Measurements from ENCODE around the gene MDH2.
A peak's percentile ranks its signal among the peaks of the same experiment; 100 is the strongest.
"Not testable (repeated sequence)": the region's sequence is repeated elsewhere in the genome, so short reads cannot be mapped to it uniquely, and the experiment has no call there.

Gene MDH2

GRCh38 chr7:76047811-76048667, at the start of gene MDH2, which contains the start of gene STYXL1:
TSS of gene MDH2 (plus strand) at chr7:76048106. CDS start at chr7:76048161, 55 bp downstream.
TSS of gene STYXL1 (minus strand) at chr7:76048000. CDS start at chr7:76030523, 17,477 bp downstream.
- peak; percentile 94 for DNase-seq (ENCODE audit: low spot score)

- no peak for DNase-seq (ENCODE audit: low spot score)
These were observed 47.3 kb upstream of the MDH2 start for GRCh38 chr7:76000566-76000965.

GRCh38 chr7:76002139-76002538, 45.8 kb upstream of the MDH2 start:
- DNase-seq (ENCODE audit: low spot score), result no peak

- no peak for DNase-seq (ENCODE audit: low spot score)
These were observed 45.1 kb upstream of the MDH2 start for GRCh38 chr7:76002822-76003221.

- DNase-seq (ENCODE audit: low spot score), result no peak
These were observed 44.6 kb upstream of the MDH2 start for GRCh38 chr7:76003351-76003750.

GRCh38 chr7:76005004-76005403, 42.9 kb upstream of the MDH2 start:
- DNase-seq (ENCODE audit: low spot score), result not testable (repeated sequence)

GRCh38 chr7:76008156-76008687, 39.7 kb upstream of the MDH2 start:
- no peak for DNase-seq (ENCODE audit: low spot score)

- no peak for DNase-seq (ENCODE audit: low spot score)
These were observed 38.0 kb upstream of the MDH2 start for GRCh38 chr7:76009672-76010600.

- no peak for DNase-seq (ENCODE audit: low spot score)
These were observed 36.5 kb upstream of the MDH2 start for GRCh38 chr7:76011442-76011861.

- no peak for DNase-seq (ENCODE audit: low spot score)
These were observed 31.5 kb upstream of the MDH2 start for GRCh38 chr7:76016191-76016947.

GRCh38 chr7:76018520-76018919, 29.4 kb upstream of the MDH2 start:
- DNase-seq (ENCODE audit: low spot score), result not testable (repeated sequence)

GRCh38 chr7:76020031-76020714, 27.7 kb upstream of the MDH2 start:
- DNase-seq (ENCODE audit: low spot score), result peak; percentile 72

GRCh38 chr7:76022026-76022780, 25.7 kb upstream of the MDH2 start:
- no peak for DNase-seq (ENCODE audit: low spot score)

GRCh38 chr7:76023002-76023401, 24.9 kb upstream of the MDH2 start:
- no peak for DNase-seq (ENCODE audit: low spot score)

- DNase-seq (ENCODE audit: low spot score), result not testable (repeated sequence)
These were observed 18.2 kb upstream of the MDH2 start for GRCh38 chr7:76029682-76030081.

GRCh38 chr7:76031964-76032363, 15.9 kb upstream of the MDH2 start:
- no peak for DNase-seq (ENCODE audit: low spot score)

GRCh38 chr7:76037310-76037709, 10.6 kb upstream of the MDH2 start:
- no peak for DNase-seq (ENCODE audit: low spot score)

- DNase-seq (ENCODE audit: low spot score), result no peak
These were observed 7.8 kb upstream of the MDH2 start for GRCh38 chr7:76040126-76040525.

GRCh38 chr7:76044375-76044865, 3.5 kb upstream of the MDH2 start:
- DNase-seq (ENCODE audit: low spot score), result no peak

GRCh38 chr7:76047305-76047810, 548 bp upstream of the MDH2 start:
- no peak for DNase-seq (ENCODE audit: low spot score)

Measured in HuH-7.5 (cell line).